Stimulated activated CD4-positive, alpha-beta T cell treated with anti-CD3 and anti-CD28 coated beads, Interleukin-2, amount 100 ng/mL, for 48 hours (primary cell): Measurements from ENCODE around the gene ANXA2.
"Not testable (repeated sequence)": the region's sequence is repeated elsewhere in the genome, so short reads cannot be mapped to it uniquely, and the experiment has no call there.

ENCODE experiments used
- DNase-seq, 2 donors: peaks; one replicate each; pipeline ENCODE4 v3.0.0-alpha.2; 2020

The ANXA2 gene

GRCh38 chr15:60397772-60398445 is at the start of gene ANXA2:
Gene ANXA2 (minus strand): TSS chr15:60397986. CDS start chr15:60386075, 11,911 bp downstream.
- peak; percentile 67 to 74 for DNase-seq

GRCh38 chr15:60444289-60444912 is 46.6 kb upstream of the ANXA2 start:
- DNase-seq, result no peak

DNA sequence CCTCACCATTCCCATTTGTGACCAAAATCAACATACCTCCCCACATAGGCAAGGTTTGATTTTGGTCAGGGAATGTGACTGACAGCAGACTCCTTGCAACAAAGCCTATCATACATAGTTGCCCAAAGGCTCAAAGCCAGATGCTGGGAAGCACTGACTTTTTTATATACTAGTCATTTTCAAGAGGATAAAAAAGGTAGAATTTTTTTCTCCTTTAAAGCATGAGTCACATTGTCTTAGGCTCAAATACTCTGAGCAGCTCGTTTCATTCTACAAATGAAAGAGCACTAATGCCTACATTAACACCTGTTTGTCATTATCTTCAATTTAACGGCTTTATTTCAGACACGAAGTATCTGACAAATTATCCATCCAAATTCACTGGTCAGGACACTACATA is 45.0 kb upstream of the ANXA2 start:
- DNase-seq, result no peak

- no peak for DNase-seq
Observed at GRCh38 chr15:60442031-60442650, 44.4 kb upstream of the ANXA2 start.

DNA sequence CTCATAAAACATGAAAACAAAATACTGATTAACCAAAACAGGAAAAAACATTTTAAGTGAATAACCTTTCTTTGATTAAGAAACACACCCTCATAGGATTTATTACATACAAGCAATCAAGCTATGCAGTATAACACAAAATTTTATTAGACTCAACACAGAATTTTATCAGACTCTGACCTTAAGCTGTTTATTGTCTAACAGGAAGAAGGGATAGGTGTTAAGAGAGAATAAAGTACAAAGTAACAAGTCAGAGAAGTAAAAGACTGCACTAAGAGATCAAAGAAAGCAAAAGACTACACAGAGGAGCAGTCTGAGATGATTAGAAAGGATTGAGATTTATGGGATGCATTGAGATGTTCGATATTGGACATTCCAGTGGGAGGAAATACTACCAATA is 43.5 kb upstream of the ANXA2 start:
- no peak for DNase-seq

DNA sequence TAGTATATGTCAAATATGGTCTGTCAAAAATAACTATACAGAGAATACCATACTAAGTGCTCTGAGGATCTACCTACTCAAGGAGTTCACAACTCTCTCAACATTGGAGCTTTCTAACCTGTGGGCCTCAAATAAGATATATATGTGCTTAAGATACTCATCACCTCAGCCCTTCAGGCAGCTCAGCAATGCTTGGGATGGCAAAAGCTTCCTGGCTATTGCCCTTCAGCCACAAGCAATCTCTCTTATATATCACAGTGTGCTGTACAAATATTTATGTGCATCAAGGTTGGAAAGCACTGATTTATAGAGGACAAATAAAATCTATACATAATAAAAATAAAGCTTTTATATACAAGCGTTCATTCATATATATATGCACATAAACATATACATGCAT is 40.9 kb upstream of the ANXA2 start:
- no peak for DNase-seq

GRCh38 chr15:60428935-60429334 is 31.1 kb upstream of the ANXA2 start:
- DNase-seq, result no peak

DNA sequence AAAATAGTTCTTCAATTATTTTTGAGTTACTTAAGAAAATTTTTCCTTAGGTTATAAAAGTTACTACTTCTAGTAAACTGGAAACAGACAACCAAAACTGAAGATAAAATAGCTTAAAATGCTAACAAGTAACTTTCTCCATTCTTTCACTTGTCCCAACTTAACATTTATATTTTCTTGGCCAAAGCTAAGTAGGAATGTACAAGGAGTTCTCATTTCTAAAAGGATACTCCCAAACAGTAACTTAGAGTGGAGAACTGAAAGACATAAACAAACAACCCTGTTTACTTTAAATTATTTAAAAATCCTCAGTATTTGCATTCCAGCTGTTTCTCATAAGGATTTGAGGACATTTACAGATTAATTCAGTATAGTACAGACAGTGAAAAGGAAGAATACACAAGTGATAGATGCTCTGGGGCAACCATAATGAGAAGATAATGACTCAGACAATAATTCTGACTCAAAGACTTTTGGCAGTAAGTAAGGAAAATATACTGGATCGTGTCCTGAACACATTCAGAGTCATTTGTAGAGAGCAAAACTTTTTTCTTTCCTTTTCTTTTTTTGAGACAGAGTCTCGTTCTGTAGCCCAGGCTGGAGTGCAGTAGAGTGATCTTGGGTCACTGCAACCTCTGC is 29.2 kb upstream of the ANXA2 start:
- no peak for DNase-seq

DNA sequence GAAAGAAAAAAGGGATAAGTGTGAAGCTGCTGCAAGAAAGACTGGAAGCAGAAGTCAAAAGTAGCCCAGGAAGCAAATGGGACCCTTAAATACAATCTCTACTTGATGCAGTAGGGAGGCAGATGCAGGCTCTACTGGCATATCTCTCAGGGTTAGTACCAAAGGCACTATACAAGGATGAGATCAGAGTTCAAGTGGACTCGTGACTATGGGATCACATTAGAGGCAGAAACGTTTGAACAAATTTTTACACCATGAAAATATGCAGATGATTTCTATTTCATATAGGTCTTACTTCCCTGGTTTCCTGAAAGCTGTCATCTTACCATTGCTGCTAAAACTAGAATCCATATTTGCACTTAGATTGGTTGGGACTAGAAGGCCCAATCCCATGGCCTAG is 27.7 kb upstream of the ANXA2 start:
- DNase-seq, result no peak

- DNase-seq, result no peak
Observed at GRCh38 chr15:60424006-60424405, 26.2 kb upstream of the ANXA2 start.

- DNase-seq, result no peak
Observed at GRCh38 chr15:60423537-60423936, 25.8 kb upstream of the ANXA2 start.

GRCh38 chr15:60421544-60421943 is 23.8 kb upstream of the ANXA2 start:
- DNase-seq, result no peak

GRCh38 chr15:60420203-60420716 is 22.5 kb upstream of the ANXA2 start:
- no peak for DNase-seq

GRCh38 chr15:60419753-60420152 is 22.0 kb upstream of the ANXA2 start:
- no peak for DNase-seq

DNA sequence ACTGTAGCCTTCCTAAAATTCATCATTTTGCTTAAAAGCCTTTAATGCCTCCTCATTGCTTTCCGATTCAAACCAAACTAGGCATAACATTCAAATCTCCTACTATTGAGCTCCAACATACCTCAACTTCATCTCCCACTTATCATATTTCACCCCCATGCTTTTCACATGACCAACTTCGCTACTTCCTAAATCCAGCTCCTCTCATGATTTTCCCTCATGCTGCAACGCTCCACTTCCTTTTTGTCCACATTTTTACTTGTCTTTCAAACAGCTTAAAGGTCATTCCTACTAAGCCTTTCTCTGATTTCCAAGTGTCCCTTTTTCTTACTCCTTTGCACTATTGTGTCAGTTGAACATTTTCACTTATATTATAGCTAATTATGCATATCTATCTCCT is 20.3 kb upstream of the ANXA2 start:
- DNase-seq, result no peak

- no peak for DNase-seq
Observed at GRCh38 chr15:60417112-60417511, 19.3 kb upstream of the ANXA2 start.

GRCh38 chr15:60416484-60416883 is 18.7 kb upstream of the ANXA2 start:
- DNase-seq, result no peak

DNA sequence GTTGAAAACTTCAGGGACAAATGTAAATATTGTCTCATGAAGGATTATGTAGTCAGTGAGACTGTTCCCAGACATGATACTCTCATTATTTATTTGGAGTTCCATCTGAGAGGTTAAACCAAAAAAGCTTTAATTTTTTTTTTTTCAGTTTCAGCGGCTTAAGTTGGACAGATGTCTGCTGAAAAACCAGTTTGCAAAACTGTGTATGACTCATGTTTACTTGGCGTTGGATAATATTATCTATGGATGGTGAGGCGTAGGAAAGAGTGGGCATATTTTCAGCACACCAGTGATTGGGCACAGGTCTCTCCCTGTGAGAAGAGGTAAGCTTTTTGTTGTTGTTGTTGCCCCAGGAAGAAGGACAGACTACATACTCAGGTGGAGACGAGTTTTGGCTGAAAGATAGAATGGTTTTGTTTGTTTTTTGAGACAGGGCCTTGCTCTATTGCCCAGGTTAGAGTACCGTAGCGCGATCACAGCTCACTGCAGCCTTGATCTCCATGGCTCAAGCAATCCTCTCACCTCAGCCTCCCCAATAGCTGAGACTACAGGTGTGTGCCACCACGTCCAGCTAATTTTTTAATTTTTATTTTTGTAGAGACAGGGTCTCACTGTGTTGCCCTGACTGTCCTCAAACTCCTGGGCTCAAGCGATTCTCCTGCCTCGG is 16.4 kb upstream of the ANXA2 start:
- no peak for DNase-seq

GRCh38 chr15:60413231-60413824 is 15.5 kb upstream of the ANXA2 start:
- DNase-seq, result no peak

DNA sequence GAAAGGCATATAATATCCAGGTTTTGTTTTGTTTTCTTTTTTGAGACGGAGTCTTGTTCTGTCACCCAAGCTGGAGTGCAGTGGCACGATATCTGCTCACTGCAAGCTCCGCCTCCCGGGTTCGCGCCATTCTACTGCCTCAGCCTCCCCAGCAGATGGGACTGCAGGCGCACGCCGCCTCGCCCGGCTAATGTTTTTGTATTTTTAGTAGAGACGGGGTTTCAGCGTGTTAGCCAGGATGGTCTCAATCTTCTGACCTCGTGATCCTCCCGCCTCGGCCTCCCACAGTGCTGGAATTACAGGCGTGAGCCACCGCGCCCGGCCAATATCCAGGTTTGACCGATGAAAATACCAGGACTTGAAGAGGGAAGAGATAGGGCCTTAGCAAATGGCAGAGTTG is 15.0 kb upstream of the ANXA2 start:
- DNase-seq, result not testable (repeated sequence)

GRCh38 chr15:60411774-60412425 is 14.1 kb upstream of the ANXA2 start:
- no peak for DNase-seq

DNA sequence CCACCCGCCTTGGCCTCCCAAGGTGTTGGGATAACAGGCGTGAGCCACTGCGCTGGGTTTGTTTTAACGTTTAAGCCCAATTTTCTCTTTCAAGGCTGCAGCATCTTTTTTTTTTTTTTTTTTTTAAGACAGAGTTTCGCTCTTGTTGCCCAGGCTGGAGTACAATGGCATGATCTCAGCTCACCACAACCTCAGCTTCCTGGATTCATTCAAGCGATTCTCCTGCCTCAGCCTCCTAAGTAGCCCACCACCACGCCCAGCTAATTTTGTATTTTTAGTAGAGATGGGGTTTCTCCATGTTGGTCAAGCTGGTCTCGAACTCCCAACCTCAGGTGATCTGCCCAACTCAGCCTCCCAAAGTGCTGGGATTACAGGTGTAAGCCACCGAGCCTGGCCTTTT is 12.6 kb upstream of the ANXA2 start:
- not testable (repeated sequence) for DNase-seq
